WTC11 (cell line): ENCODE measurements around the gene C13orf46. TPM values are rescaled to one million over a fixed set of nuclear protein-coding genes. Genes with fewer than 3 reads are reported as not detected.

Source experiments
- ATAC-seq: fragments of 200-7000 bp; cut with Tn5 transposase; 2 replicates; pipeline ENCODE4 v1.10.0; 2021; ENCODE audit warnings: mild to moderate bottlenecking, moderate library complexity
- CTCF ChIA-PET: fragments of 300-600 bp; sonication (Branson Sonifier 250); formaldehyde crosslinking; loops from one replicate; lab custom pipeline; 2021; ENCODE audit warnings: antibody characterized with exemption; lab: Charles Lee
- POLR2A ChIA-PET: fragments of 350-600 bp; sonication (Branson Sonifier 250); formaldehyde crosslinking; loops from one replicate; lab custom pipeline; 2021; ENCODE audit warnings: antibody characterized with exemption; lab: Charles Lee
- DNase-seq: peaks from one replicate; pipeline ENCODE4 v3.0.0; 2021; ENCODE audit warnings: low spot score
- H3K27ac Mint-ChIP-seq: 2 replicates; pipeline ENCODE4 v1.8.0; 2021; ENCODE audit warnings: mixed read lengths
- H3K27me3 Mint-ChIP-seq: 2 replicates; pipeline ENCODE4 v1.8.0; 2021; ENCODE audit warnings: low read depth, mild to moderate bottlenecking, moderate library complexity, mixed read lengths
- H3K36me3 Mint-ChIP-seq: 2 replicates; pipeline ENCODE4 v1.8.0; 2021; ENCODE audit warnings: mixed read lengths
- H3K4me1 Mint-ChIP-seq: 2 replicates; pipeline ENCODE4 v1.8.0; 2022; ENCODE audit warnings: mixed read lengths
- H3K4me3 Mint-ChIP-seq: 2 replicates; pipeline ENCODE4 v1.8.0; 2021; ENCODE audit warnings: mild to moderate bottlenecking, moderate library complexity, mixed read lengths
- H3K9me3 Mint-ChIP-seq: 2 replicates; pipeline ENCODE4 v1.8.0; 2021; ENCODE audit warnings: mixed read lengths
- AFF4 ChIP-seq: sonication (generic); formaldehyde crosslinking; IDR thresholded peaks from 2 replicates; pipeline ENCODE4 v1.8.1; 2023; ENCODE audit warnings: mild to moderate bottlenecking, missing genetic modification reagents, borderline replicate concordance
- EMX1 ChIP-seq: fragments of 250-450 bp; sonication (Bioruptor Pico); IDR thresholded peaks from 2 replicates; pipeline ENCODE4 v1.8.0; 2021; ENCODE audit warnings: mild to moderate bottlenecking
- FOXK1 ChIP-seq: sonication (generic); formaldehyde crosslinking; IDR thresholded peaks from 2 replicates; pipeline ENCODE4 v1.8.0; 2022; ENCODE audit warnings: mild to moderate bottlenecking, moderate library complexity, missing genetic modification reagents
- GTF2I ChIP-seq: fragments of 250-450 bp; sonication (Bioruptor Pico); conservative IDR thresholded peaks from 2 replicates; pipeline ENCODE4 v1.4.0; 2021; ENCODE audit warnings: mild to moderate bottlenecking
- HMGXB4 ChIP-seq: sonication (generic); formaldehyde crosslinking; IDR thresholded peaks from 2 replicates; pipeline ENCODE4 v1.8.1; 2023; ENCODE audit warnings: mild to moderate bottlenecking, moderate library complexity, missing genetic modification reagents
- MYBL2 ChIP-seq: sonication (generic); formaldehyde crosslinking; IDR thresholded peaks from 2 replicates; pipeline ENCODE4 v1.8.1; 2023; ENCODE audit warnings: mild to moderate bottlenecking, moderate library complexity, missing genetic modification reagents
- NR1H2 ChIP-seq: sonication (generic); formaldehyde crosslinking; IDR thresholded peaks from 2 replicates; pipeline ENCODE4 v1.9.0; 2021; ENCODE audit warnings: mild to moderate bottlenecking, moderate library complexity, missing genetic modification reagents
- NR2C2 ChIP-seq: sonication (generic); formaldehyde crosslinking; IDR thresholded peaks from 2 replicates; pipeline ENCODE4 v1.8.0; 2022; ENCODE audit warnings: mild to moderate bottlenecking, missing genetic modification reagents
- PRDM15 ChIP-seq: sonication (generic); formaldehyde crosslinking; IDR thresholded peaks from 2 replicates; pipeline ENCODE4 v1.8.0; 2022; ENCODE audit warnings: missing genetic modification reagents
- SMAD4 ChIP-seq: sonication (generic); formaldehyde crosslinking; IDR thresholded peaks from 2 replicates; pipeline ENCODE4 v1.8.0; 2022; ENCODE audit warnings: mild to moderate bottlenecking, missing genetic modification reagents
- total RNA-seq: library from RNA; stranded (reverse); gene quantifications from 3 replicates; pipeline ENCODE4 v1.2.3, GENCODE V29; 2021
- TF ChIP-seq, protein P1 (sequence below): sonication (generic); formaldehyde crosslinking; conservative IDR thresholded peaks from 2 replicates; pipeline ENCODE4 v1.8.1; 2023; ENCODE audit warnings: mild to moderate bottlenecking, low read depth, missing genetic modification reagents, moderate library complexity
- TF ChIP-seq, protein P2 (sequence below): sonication (generic); formaldehyde crosslinking; IDR thresholded peaks from 2 replicates; pipeline ENCODE4 v1.8.0; 2023; ENCODE audit warnings: missing genetic modification reagents
- TF ChIP-seq, protein P3 (sequence below): sonication (generic); formaldehyde crosslinking; conservative IDR thresholded peaks from 2 replicates; pipeline ENCODE4 v1.8.1; 2022; ENCODE audit warnings: mild to moderate bottlenecking, missing genetic modification reagents

Gene C13orf46
- total RNA-seq, 1 experiment from 2014 or later, result 0.50 TPM

- ChIA-PET POLR2A (no interaction called here), CTCF (no interaction called here)
- H3K9me3 Mint-ChIP-seq, result peaks cover 48% of the 10 kb centered on the region
- H3K36me3 Mint-ChIP-seq, result peaks cover 43% of the 10 kb centered on the region
- H3K4me1 Mint-ChIP-seq, result no peaks in the 10 kb centered on the region
- H3K27ac Mint-ChIP-seq, result no peak overlapping the region
- TF ChIP-seq HMGXB4 (CRISPR knock-in tag) (no peak), EMX1 (CRISPR knock-in tag) (no peak), AFF4 (no peak), FOXK1 (CRISPR knock-in tag) (no peak), NR1H2 (no peak), GTF2I (CRISPR knock-in tag) (no peak), PRDM15 (CRISPR knock-in tag) (no peak), MYBL2 (CRISPR knock-in tag) (no peak), SMAD4 (CRISPR knock-in tag) (no peak), NR2C2 (CRISPR knock-in tag) (no peak)
- TF ChIP-seq, protein P1, sequence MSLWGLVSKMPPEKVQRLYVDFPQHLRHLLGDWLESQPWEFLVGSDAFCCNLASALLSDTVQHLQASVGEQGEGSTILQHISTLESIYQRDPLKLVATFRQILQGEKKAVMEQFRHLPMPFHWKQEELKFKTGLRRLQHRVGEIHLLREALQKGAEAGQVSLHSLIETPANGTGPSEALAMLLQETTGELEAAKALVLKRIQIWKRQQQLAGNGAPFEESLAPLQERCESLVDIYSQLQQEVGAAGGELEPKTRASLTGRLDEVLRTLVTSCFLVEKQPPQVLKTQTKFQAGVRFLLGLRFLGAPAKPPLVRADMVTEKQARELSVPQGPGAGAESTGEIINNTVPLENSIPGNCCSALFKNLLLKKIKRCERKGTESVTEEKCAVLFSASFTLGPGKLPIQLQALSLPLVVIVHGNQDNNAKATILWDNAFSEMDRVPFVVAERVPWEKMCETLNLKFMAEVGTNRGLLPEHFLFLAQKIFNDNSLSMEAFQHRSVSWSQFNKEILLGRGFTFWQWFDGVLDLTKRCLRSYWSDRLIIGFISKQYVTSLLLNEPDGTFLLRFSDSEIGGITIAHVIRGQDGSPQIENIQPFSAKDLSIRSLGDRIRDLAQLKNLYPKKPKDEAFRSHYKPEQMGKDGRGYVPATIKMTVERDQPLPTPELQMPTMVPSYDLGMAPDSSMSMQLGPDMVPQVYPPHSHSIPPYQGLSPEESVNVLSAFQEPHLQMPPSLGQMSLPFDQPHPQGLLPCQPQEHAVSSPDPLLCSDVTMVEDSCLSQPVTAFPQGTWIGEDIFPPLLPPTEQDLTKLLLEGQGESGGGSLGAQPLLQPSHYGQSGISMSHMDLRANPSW (CRISPR knock-in tag), result no peak
- TF ChIP-seq, protein P2, sequence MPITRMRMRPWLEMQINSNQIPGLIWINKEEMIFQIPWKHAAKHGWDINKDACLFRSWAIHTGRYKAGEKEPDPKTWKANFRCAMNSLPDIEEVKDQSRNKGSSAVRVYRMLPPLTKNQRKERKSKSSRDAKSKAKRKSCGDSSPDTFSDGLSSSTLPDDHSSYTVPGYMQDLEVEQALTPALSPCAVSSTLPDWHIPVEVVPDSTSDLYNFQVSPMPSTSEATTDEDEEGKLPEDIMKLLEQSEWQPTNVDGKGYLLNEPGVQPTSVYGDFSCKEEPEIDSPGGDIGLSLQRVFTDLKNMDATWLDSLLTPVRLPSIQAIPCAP (CRISPR knock-in tag), result no peak
- TF ChIP-seq, protein P3, sequence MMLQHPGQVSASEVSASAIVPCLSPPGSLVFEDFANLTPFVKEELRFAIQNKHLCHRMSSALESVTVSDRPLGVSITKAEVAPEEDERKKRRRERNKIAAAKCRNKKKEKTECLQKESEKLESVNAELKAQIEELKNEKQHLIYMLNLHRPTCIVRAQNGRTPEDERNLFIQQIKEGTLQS, result no peak
- no peak overlapping the region for H3K4me3 Mint-ChIP-seq
- H3K27me3 Mint-ChIP-seq, result peaks cover 22% of the 10 kb centered on the region
- ATAC-seq (no peak), DNase-seq (no peak)
Observed at GRCh38 chr13:113955691-113956090, 18.2 kb downstream of the C13orf46 start.
